DOHH2 (cell line): ENCODE data around the gene SH3BGRL2.

Source experiments
- H3F3A ChIP-seq: fragments of 200-600 bp; sonication (generic), shearing (Covaris generic); 2 replicates; pipeline ENCODE4 v1.6.0; 2016; ENCODE audit warnings: antibody characterized with exemption, mild to moderate bottlenecking; ENCODE audit not compliant: control insufficient read depth, insufficient read depth
- H3K27ac ChIP-seq: fragments of 200-600 bp; sonication (generic); 2 replicates; pipeline ENCODE4 v1.5.1; 2014; ENCODE audit warnings: low read depth, mild to moderate bottlenecking, low read length, moderate library complexity
- H3K27me3 ChIP-seq: fragments of 200-600 bp; sonication (generic); 2 replicates; pipeline ENCODE4 v1.6.1; 2014; ENCODE audit warnings: mild to moderate bottlenecking, low read length, mixed read lengths; ENCODE audit not compliant: control insufficient read depth
- H3K36me3 ChIP-seq: fragments of 200-600 bp; sonication (generic); 2 replicates; pipeline ENCODE4 v1.6.1; 2014; ENCODE audit warnings: mild to moderate bottlenecking, low read length, moderate library complexity, mixed read lengths; ENCODE audit not compliant: control insufficient read depth
- H3K4me1 ChIP-seq: fragments of 200-600 bp; sonication (generic); 2 replicates; pipeline ENCODE4 v1.6.1; 2014; ENCODE audit warnings: mild to moderate bottlenecking, low read length, mixed read lengths; ENCODE audit not compliant: control insufficient read depth
- H3K4me2 ChIP-seq: fragments of 200-600 bp; sonication (generic); 2 replicates; pipeline ENCODE4 v1.6.0; 2014; ENCODE audit warnings: mild to moderate bottlenecking, low read length, moderate library complexity
- H3K4me3 ChIP-seq: fragments of 200-600 bp; sonication (generic); 2 replicates; pipeline ENCODE4 v1.5.1; 2014; ENCODE audit warnings: mild to moderate bottlenecking, low read length, mixed read lengths
- H3K79me2 ChIP-seq: fragments of 200-600 bp; sonication (generic); 2 replicates; pipeline ENCODE4 v1.6.1; 2014; ENCODE audit warnings: mild to moderate bottlenecking, low read length, mixed read lengths; ENCODE audit not compliant: control insufficient read depth
- H3K9me2 ChIP-seq: fragments of 200-600 bp; sonication (generic); replicated peaks from 2 replicates; pipeline ENCODE4 v1.6.1; 2014; ENCODE audit warnings: mild to moderate bottlenecking, low read length, mixed read lengths; ENCODE audit not compliant: control insufficient read depth
- H3K9me3 ChIP-seq: fragments of 200-600 bp; sonication (generic); 2 replicates; pipeline ENCODE4 v1.6.1; 2014; ENCODE audit warnings: antibody characterized with exemption, low read length, mixed read lengths; ENCODE audit not compliant: control insufficient read depth, insufficient read depth
- H4K20me1 ChIP-seq: fragments of 200-600 bp; sonication (generic); 2 replicates; pipeline ENCODE4 v1.6.0; 2014; ENCODE audit warnings: low read depth, mild to moderate bottlenecking, antibody characterized with exemption, low read length, moderate library complexity; ENCODE audit not compliant: control insufficient read depth, insufficient read depth
- CTCF ChIP-seq: fragments of 200-600 bp; sonication (generic); IDR thresholded peaks from one replicate; pipeline ENCODE4 v1.5.1; 2014; ENCODE audit warnings: antibody characterized with exemption, mild to moderate bottlenecking, low read depth, low read length; ENCODE audit not compliant: poor library complexity, severe bottlenecking
- EZH2phosphoT487 ChIP-seq: fragments of 200-600 bp; sonication (generic); IDR thresholded peaks from 2 replicates; pipeline ENCODE4 v1.6.1; 2017; ENCODE audit warnings: borderline replicate concordance, mild to moderate bottlenecking, antibody characterized with exemption, low read length, moderate library complexity, mixed read lengths

SH3BGRL2 gene

GRCh38 chr6:79626811-79627210 is 4.3 kb upstream of the SH3BGRL2 start:
- no peaks in the 10 kb centered on the region for H3K9me3 ChIP-seq
- no peaks in the 10 kb centered on the region for H3K27me3 ChIP-seq
- H3K79me2 ChIP-seq, result no peaks in the 10 kb centered on the region
- no peaks in the 10 kb centered on the region for H3K9me2 ChIP-seq
- H3K36me3 ChIP-seq, result no peaks in the 10 kb centered on the region
- no peaks in the 10 kb centered on the region for H3F3A ChIP-seq
- H3K4me1 ChIP-seq, result no peaks in the 10 kb centered on the region
- H3K27ac ChIP-seq, result no peak overlapping the region
- H3K4me3 ChIP-seq, result no peak overlapping the region
- H4K20me1 ChIP-seq, result no peaks in the 10 kb centered on the region
- no peak overlapping the region for H3K4me2 ChIP-seq
- no peak for TF ChIP-seq EZH2phosphoT487
- TF ChIP-seq CTCF, result no peak

GRCh38 chr6:79627422-79627821 is 3.7 kb upstream of the SH3BGRL2 start:
- H3K4me2 ChIP-seq, result no peak overlapping the region
- no peaks in the 10 kb centered on the region for H3K4me1 ChIP-seq
- no peaks in the 10 kb centered on the region for H3K9me3 ChIP-seq
- no peaks in the 10 kb centered on the region for H4K20me1 ChIP-seq
- H3F3A ChIP-seq, result no peaks in the 10 kb centered on the region
- no peaks in the 10 kb centered on the region for H3K9me2 ChIP-seq
- H3K36me3 ChIP-seq, result no peaks in the 10 kb centered on the region
- no peak for TF ChIP-seq EZH2phosphoT487
- no peak for TF ChIP-seq CTCF
- no peaks in the 10 kb centered on the region for H3K79me2 ChIP-seq
- no peak overlapping the region for H3K27ac ChIP-seq
- no peaks in the 10 kb centered on the region for H3K27me3 ChIP-seq
- no peak overlapping the region for H3K4me3 ChIP-seq

- Histone ChIP-seq H3K27ac (no peak overlapping the region), H3K79me2 (no peaks in the 10 kb centered on the region), H3F3A (no peaks in the 10 kb centered on the region), H4K20me1 (no peaks in the 10 kb centered on the region), H3K9me2 (no peaks in the 10 kb centered on the region), H3K9me3 (no peaks in the 10 kb centered on the region), H3K27me3 (no peaks in the 10 kb centered on the region; the same call in 1 of the 2 replicates), H3K4me3 (no peak overlapping the region), H3K4me2 (no peak overlapping the region), H3K4me1 (no peaks in the 10 kb centered on the region), H3K36me3 (no peaks in the 10 kb centered on the region)
- TF ChIP-seq EZH2phosphoT487 (no peak), CTCF (no peak)
Observed at GRCh38 chr6:79628466-79629288, 2.5 kb upstream of the SH3BGRL2 start.
